ENCODE measurements around the gene SPEM3.

- TF ChIP-seq CTCF (IDR thresholded peaks at IDR 0.05) (no peak), POLR2A (IDR thresholded peaks at IDR 0.05; ENCODE audit: low read length) (no peak), CBX2 (IDR thresholded peaks at IDR 0.05; ENCODE audit: borderline replicate concordance, low read depth) (no peak), BCL3 (IDR thresholded peaks at IDR 0.05) (no peak), MAZ (IDR thresholded peaks at IDR 0.05; ENCODE audit: borderline replicate concordance, low read depth, low read length) (no peak), EP300 (IDR thresholded peaks at IDR 0.05) (no peak), ELK1 (IDR thresholded peaks at IDR 0.05; ENCODE audit: low read depth, low read length) (no peak), FOSL2 (IDR thresholded peaks at IDR 0.05) (no peak), FOSL2 (CRISPR knock-in tag; IDR thresholded peaks at IDR 0.05) (no peak), BHLHE40 (IDR thresholded peaks at IDR 0.05; ENCODE audit: low read depth, low read length) (no peak), EHF (CRISPR knock-in tag; IDR thresholded peaks at IDR 0.05) (no peak), SMC3 (IDR thresholded peaks at IDR 0.05) (no peak), JUNB (IDR thresholded peaks at IDR 0.05) (no peak), PBX3 (IDR thresholded peaks at IDR 0.05) (no peak), ESRRA (IDR thresholded peaks at IDR 0.05; ENCODE audit: borderline replicate concordance, low read length) (no peak)
These were observed 48.3 kb downstream of the SPEM3 start for GRCh38 chr17:7476951-7477350.

All from A549 (cell line).